ENCODE data around the gene SIL1. TPM values are rescaled to one million over a fixed set of nuclear protein-coding genes. Genes with fewer than 3 reads are reported as not detected.
"Not testable (repeated sequence)": the region's sequence is repeated elsewhere in the genome, so short reads cannot be mapped to it uniquely, and the experiment has no call there.

SIL1 gene
- total RNA-seq, 1 experiment from 2014 or later, result 23.1 TPM

- DNase-seq (ENCODE audit: low spot score), result peak; percentile 9
Measured at GRCh38 chr5:139038613-139039305, 159.4 kb downstream of the SIL1 start.

- no peak for DNase-seq (ENCODE audit: low spot score)
Measured at GRCh38 chr5:139037732-139038131, 160.4 kb downstream of the SIL1 start.

GRCh38 chr5:139036332-139036731, 161.8 kb downstream of the SIL1 start:
- not testable (repeated sequence) for DNase-seq (ENCODE audit: low spot score)

GRCh38 chr5:139027150-139027549, 171.0 kb downstream of the SIL1 start:
- DNase-seq (ENCODE audit: low spot score), result no peak

- DNase-seq (ENCODE audit: low spot score), result no peak
Measured at GRCh38 chr5:139025651-139026050, 172.5 kb downstream of the SIL1 start.

DNA sequence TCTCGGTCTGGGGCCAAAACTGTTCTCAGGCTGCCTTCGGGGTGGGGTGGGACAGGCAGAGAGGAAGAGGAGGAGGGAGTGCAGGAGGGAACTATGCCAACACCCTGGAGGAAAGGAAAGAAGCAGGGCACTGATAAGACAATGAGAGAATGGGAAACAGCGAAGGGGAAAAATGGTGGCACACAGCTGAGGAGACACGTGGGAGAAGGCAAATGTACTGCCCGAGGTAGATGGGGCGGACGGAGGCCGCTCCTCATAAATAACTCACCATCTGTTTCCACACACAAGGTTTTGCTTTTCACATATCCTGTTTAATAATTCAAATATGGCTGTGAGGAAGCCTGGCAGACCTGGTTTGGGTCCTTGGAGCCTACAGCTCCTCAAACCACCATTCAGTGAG, 174.9 kb downstream of the SIL1 start:
- DNase-seq (ENCODE audit: low spot score), result no peak

- DNase-seq (ENCODE audit: low spot score), result no peak
Measured at GRCh38 chr5:139022528-139022927, 175.6 kb downstream of the SIL1 start.

- no peak for DNase-seq (ENCODE audit: low spot score)
Measured at GRCh38 chr5:139021346-139021745, 176.8 kb downstream of the SIL1 start.

- DNase-seq (ENCODE audit: low spot score), result no peak
Measured at GRCh38 chr5:139019880-139020279, 178.3 kb downstream of the SIL1 start.

GRCh38 chr5:139019211-139019610, 179.0 kb downstream of the SIL1 start:
- DNase-seq (ENCODE audit: low spot score), result no peak

GRCh38 chr5:139017624-139018023, 180.5 kb downstream of the SIL1 start:
- no peak for DNase-seq (ENCODE audit: low spot score)

GRCh38 chr5:139016186-139016585, 182.0 kb downstream of the SIL1 start:
- DNase-seq (ENCODE audit: low spot score), result no peak

GRCh38 chr5:139014726-139015125, 183.4 kb downstream of the SIL1 start:
- peak; percentile 31 for DNase-seq (ENCODE audit: low spot score)

DNA sequence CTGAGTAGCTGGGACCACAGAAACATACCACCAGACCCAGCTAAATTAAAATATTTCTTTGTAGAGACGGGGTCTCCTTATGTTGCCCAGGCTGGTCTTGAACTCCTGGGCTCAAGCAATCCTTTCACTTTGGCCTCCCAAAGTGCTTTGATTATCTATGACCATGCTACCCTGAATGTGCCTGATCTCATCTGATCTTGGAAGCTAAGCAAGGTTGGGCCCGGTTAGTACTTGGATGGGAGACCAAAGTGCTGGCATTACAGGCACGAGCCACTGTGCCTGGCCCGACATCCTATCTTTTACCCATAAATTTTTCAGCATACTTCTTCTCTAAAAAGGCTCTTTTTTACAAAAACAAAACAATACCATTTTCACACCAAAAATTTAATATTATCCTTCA, 186.0 kb downstream of the SIL1 start:
- DNase-seq (ENCODE audit: low spot score), result no peak

DNA sequence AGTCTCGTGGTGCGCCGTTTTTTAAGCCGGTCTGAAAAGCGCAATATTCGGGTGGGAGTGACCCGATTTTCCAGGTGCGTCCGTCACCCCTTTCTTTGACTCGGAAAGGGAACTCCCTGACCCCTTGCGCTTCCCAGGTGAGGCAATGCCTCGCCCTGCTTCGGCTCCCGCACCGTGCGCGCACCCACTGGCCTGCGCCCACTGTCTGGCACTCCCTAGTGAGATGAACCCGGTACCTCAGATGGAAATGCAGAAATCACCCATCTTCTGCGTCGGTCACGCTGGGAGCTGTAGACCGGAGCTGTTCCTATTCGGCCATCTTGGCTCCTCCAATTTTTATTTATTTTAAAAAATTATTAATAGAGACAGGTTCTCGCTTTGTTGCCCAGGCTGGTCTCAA, 187.0 kb downstream of the SIL1 start:
- not testable (repeated sequence) for DNase-seq (ENCODE audit: low spot score)

GRCh38 chr5:139004374-139005307, 193.5 kb downstream of the SIL1 start:
- DNase-seq (ENCODE audit: low spot score), result no peak

- DNase-seq (ENCODE audit: low spot score), result no peak
Measured at GRCh38 chr5:138999674-139000073, 198.5 kb downstream of the SIL1 start.

DNA sequence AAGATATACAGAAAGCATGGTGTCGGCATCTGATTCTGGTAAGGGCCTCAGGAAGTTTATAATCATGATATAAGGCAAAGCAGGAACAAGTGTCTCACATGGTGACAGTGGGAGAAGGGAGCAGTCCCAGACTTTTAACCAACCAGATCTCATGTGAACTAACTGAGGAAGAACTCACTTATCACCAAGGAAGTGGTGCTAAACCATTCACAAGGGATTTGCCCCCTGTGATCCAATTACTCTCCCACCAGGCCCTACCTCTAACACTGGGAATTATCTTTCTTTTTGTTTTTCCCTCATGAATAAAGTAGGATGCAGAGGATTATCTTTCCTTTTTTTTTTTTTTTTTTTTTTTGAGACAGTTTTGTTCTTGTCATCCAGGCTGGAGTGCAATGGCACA, 199.6 kb downstream of the SIL1 start:
- no peak for DNase-seq (ENCODE audit: low spot score)

GRCh38 chr5:138996120-138996519, 202.0 kb downstream of the SIL1 start:
- DNase-seq (ENCODE audit: low spot score), result no peak

- no peak for DNase-seq (ENCODE audit: low spot score)
Measured at GRCh38 chr5:138990986-138991590, 207.1 kb downstream of the SIL1 start.

- DNase-seq (ENCODE audit: low spot score), result no peak
Measured at GRCh38 chr5:138989720-138990119, 208.4 kb downstream of the SIL1 start.

DNA sequence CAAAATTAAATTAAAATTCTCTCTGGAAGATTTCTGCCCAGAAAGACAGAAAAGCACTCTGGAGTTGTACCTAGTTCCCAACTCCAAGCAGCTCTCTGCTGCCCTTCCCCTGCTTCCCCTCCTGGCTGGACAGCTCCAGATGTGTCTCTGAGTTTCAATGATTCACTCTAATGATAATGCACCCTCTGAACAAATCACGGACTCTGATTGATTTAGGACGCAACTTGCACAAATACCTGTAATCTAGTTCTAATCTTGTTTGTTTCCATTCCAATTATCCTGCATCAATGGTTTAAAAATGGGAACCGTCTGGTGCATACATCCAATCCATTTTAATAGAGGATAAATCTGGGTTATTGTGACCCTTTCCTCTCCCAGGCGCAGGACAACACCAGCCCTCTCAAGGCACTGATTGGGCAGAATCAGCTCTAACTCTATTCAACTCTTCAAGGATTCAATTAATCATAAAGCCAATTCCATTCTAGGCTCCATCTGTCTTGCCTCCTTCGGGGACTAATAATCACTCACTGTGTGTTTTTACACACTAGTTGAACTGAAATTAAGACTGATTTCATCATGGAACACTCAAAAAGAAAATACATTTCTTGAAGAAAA, 211.9 kb downstream of the SIL1 start:
- DNase-seq (ENCODE audit: low spot score), result no peak
